GM23248 (cell line): ENCODE measurements around the gene ZFHX2.

ENCODE experiments used
- EZH2 ChIP-seq: fragments of 200-600 bp; sonication (generic); IDR thresholded peaks from 2 replicates; pipeline ENCODE4 v1.6.1; 2018; ENCODE audit warnings: antibody characterized with exemption, mild to moderate bottlenecking; ENCODE audit not compliant: insufficient read depth, poor library complexity, severe bottlenecking
- EZH2phosphoT487 ChIP-seq: fragments of 200-600 bp; sonication (generic); IDR thresholded peaks from 2 replicates; pipeline ENCODE4 v1.6.1; 2018; ENCODE audit warnings: antibody characterized with exemption, moderate library complexity, mild to moderate bottlenecking, low read depth; ENCODE audit not compliant: insufficient read depth

GRCh38 chr14:23567186-23568020, 15.8 kb upstream of the ZFHX2 start, which contains the start of gene AP1G2:
- TF ChIP-seq EZH2phosphoT487 (no peak), EZH2 (no peak)
